GM11168 (cell line): Measurements from ENCODE around the gene CEP83.

Source experiments
- in situ Hi-C: fragments of 300-500 bp; cut with MboI; formaldehyde crosslinking; loops from one replicate; pipeline ENCODE4 v1.12.0; 2022; ENCODE audit warnings: low sequenced_read_pairs; ENCODE audit not compliant: unreplicated experiment

The CEP83 gene

DNA sequence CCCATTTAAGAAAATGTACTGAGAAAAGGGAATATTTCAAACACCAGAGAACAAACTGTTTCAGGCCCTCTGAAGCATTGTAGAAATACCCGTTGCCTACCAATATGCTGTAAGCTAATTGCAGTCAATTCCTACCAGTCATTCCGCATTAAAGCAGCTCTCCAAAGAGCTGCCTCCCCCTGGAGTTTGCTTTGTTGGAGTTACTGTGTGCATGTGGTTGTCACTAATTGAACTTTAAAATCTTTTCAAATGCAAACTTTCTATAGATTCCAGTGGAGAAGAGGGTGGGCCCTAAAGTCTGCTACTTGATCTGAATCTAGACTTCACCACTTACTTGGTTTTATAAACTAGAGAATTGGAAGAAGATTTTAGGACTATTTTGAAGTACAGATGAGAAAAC, 198.5 kb downstream of the CEP83 start:
- in situ Hi-C loops: no loop called here

DNA sequence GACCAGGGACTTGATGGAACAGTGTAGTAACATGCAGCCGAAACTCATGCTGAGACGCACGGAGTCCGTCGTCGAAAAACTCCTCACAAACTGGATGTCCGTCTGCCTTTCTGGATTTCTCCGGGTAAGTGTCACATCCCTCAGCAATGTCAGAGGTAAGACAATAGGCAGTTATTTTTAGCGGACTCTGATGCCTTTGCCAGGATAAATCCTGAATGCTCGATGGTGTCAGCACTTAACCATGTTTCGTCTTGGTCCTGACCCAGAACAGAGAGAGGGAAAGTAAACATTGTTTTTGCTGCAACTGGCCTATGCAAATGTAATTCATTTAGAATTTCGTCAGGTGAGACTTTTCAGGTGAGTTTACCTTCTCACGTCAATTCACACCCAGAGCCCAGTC, 198.9 kb downstream of the CEP83 start:
- in situ Hi-C loops: no loop called here

GRCh38 chr12:94260017-94260416, 199.7 kb downstream of the CEP83 start:
- in situ Hi-C loops: no loop called here

- in situ Hi-C loops: loop anchor here (5.0 kb wide), 1 partner anchor 41 kb away; no protein-coding TSS in a partner anchor
Observed at GRCh38 chr12:94258593-94258992, 201.1 kb downstream of the CEP83 start.
